Measurements from ENCODE around the gene AIFM2. TPM values are rescaled to one million over a fixed set of nuclear protein-coding genes. Genes with fewer than 3 reads are reported as not detected.
A peak's percentile ranks its signal among the peaks of the same experiment; 100 is the strongest.

AIFM2 gene
- total and polyA plus RNA-seq, 2 of the 13 experiments (the other 11 are each of a cell fraction or from before 2014, with no cell fraction given), result 20.3 to 29.5 TPM

DNA sequence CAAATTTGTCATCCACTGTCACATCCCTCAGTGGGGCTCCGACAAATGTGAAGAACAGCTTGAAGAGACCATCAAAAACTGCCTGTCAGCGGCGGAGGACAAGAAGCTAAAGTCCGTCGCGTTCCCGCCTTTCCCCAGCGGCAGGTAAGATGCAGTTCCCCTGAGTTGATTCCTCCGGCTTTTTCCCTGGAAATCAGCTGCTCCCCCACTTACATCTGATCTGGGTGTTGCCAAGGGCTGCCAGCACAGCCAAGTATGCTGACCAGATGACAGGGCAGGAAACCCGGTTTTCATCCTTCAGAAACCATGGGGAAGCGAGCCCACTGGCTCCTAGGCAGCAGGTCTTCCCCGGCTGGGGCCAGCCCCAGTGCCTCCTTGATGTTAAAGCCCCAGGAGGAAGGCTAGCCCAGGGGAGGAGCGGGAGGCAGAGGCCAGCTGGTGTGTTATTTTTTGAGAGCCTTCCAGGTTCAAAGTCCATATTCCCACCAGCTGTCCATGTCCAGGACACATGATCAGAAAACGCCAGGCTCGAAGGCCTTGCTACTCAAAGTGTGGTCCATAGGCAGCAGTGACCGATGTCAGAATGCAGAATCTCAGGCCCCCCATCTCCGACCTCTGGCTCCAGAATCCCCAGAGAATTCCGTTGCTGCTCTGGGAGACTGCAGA, 23.4 kb downstream of the AIFM2 start (continued):
- TF ChIP-seq ZFYVE20 (CRISPR knock-in tag; IDR thresholded peaks at IDR 0.05; ENCODE audit: borderline replicate concordance, low read depth), result no peak
- no peak for TF ChIP-seq ZNF383 (CRISPR knock-in tag; IDR thresholded peaks at IDR 0.05; ENCODE audit: borderline replicate concordance)
- 0 out of 2 replicates have a peak, but pooled peaks have one; percentile 49 for TF ChIP-seq ZNF549 (CRISPR knock-in tag; IDR thresholded peaks at IDR 0.05)
- TF ChIP-seq, protein P1, sequence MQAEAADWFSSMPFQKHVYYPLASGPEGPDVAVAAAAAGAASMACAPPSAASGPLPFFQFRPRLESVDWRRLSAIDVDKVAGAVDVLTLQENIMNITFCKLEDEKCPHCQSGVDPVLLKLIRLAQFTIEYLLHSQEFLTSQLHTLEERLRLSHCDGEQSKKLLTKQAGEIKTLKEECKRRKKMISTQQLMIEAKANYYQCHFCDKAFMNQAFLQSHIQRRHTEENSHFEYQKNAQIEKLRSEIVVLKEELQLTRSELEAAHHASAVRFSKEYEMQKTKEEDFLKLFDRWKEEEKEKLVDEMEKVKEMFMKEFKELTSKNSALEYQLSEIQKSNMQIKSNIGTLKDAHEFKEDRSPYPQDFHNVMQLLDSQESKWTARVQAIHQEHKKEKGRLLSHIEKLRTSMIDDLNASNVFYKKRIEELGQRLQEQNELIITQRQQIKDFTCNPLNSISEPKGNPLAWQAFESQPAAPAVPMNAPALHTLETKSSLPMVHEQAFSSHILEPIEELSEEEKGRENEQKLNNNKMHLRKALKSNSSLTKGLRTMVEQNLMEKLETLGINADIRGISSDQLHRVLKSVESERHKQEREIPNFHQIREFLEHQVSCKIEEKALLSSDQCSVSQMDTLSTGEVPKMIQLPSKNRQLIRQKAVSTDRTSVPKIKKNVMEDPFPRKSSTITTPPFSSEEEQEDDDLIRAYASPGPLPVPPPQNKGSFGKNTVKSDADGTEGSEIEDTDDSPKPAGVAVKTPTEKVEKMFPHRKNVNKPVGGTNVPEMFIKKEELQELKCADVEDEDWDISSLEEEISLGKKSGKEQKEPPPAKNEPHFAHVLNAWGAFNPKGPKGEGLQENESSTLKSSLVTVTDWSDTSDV (CRISPR knock-in tag; IDR thresholded peaks at IDR 0.05), result no peak
- TF ChIP-seq, protein P2, sequence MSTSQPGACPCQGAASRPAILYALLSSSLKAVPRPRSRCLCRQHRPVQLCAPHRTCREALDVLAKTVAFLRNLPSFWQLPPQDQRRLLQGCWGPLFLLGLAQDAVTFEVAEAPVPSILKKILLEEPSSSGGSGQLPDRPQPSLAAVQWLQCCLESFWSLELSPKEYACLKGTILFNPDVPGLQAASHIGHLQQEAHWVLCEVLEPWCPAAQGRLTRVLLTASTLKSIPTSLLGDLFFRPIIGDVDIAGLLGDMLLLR (CRISPR knock-in tag; IDR thresholded peaks at IDR 0.05), result no peak
- no peak for TF ChIP-seq ATF1 (CRISPR knock-in tag; IDR thresholded peaks at IDR 0.05)
- TF ChIP-seq BORCS8-MEF2B (CRISPR knock-in tag; IDR thresholded peaks at IDR 0.05), result no peak
- TF ChIP-seq IKZF1 (IDR thresholded peaks at IDR 0.05), result no peak
- TF ChIP-seq, protein P3, sequence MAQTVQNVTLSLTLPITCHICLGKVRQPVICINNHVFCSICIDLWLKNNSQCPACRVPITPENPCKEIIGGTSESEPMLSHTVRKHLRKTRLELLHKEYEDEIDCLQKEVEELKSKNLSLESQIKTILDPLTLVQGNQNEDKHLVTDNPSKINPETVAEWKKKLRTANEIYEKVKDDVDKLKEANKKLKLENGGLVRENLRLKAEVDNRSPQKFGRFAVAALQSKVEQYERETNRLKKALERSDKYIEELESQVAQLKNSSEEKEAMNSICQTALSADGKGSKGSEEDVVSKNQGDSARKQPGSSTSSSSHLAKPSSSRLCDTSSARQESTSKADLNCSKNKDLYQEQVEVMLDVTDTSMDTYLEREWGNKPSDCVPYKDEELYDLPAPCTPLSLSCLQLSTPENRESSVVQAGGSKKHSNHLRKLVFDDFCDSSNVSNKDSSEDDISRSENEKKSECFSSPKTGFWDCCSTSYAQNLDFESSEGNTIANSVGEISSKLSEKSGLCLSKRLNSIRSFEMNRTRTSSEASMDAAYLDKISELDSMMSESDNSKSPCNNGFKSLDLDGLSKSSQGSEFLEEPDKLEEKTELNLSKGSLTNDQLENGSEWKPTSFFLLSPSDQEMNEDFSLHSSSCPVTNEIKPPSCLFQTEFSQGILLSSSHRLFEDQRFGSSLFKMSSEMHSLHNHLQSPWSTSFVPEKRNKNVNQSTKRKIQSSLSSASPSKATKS (CRISPR knock-in tag; IDR thresholded peaks at IDR 0.05), result no peak
- no peak for TF ChIP-seq THAP8 (CRISPR knock-in tag; IDR thresholded peaks at IDR 0.05; ENCODE audit: borderline replicate concordance)
- TF ChIP-seq AKAP8 (CRISPR knock-in tag; IDR thresholded peaks at IDR 0.05), result peak; percentile 56; the same call in 1 of the 2 replicates
- no peak for TF ChIP-seq ZNF468 (CRISPR knock-in tag; IDR thresholded peaks at IDR 0.05)
- peak; percentile 98; the same call in 1 of the 2 replicates for TF ChIP-seq ZNF891 (CRISPR knock-in tag; IDR thresholded peaks at IDR 0.05)
- TF ChIP-seq ZFP37 (CRISPR knock-in tag; IDR thresholded peaks at IDR 0.05; ENCODE audit: borderline replicate concordance), result peak; percentile 82; the same call in 1 of the 2 replicates
- TF ChIP-seq GPN1 (CRISPR knock-in tag; IDR thresholded peaks at IDR 0.05; ENCODE audit: borderline replicate concordance), result no peak
- TF ChIP-seq SCMH1 (CRISPR knock-in tag; IDR thresholded peaks at IDR 0.05; ENCODE audit: borderline replicate concordance), result no peak
- TF ChIP-seq CCDC6 (CRISPR knock-in tag; IDR thresholded peaks at IDR 0.05), result no peak
- TF ChIP-seq YY1 (IDR thresholded peaks at IDR 0.05; ENCODE audit: insufficient read depth, insufficient replicate concordance, low read depth, low read length), result no peak
- no peak for TF ChIP-seq ZNF879 (CRISPR knock-in tag; IDR thresholded peaks at IDR 0.05)
- TF ChIP-seq ZNF253 (CRISPR knock-in tag; IDR thresholded peaks at IDR 0.05; ENCODE audit: borderline replicate concordance), result no peak
- no peak for TF ChIP-seq MTF1 (CRISPR knock-in tag; IDR thresholded peaks at IDR 0.05)
- no peak for TF ChIP-seq HDAC6 (IDR thresholded peaks at IDR 0.05; ENCODE audit: low read depth, low read length)
- peak; percentile 40 for TF ChIP-seq ZNF18 (CRISPR knock-in tag; IDR thresholded peaks at IDR 0.05; ENCODE audit: insufficient replicate concordance)

Measured in HepG2 (cell line).